Panc1 (cell line): ENCODE data around the gene FAM53B. TPM values are rescaled to one million over a fixed set of nuclear protein-coding genes. Genes with fewer than 3 reads are reported as not detected.

Source experiments
- ATAC-seq: fragments of 200-7000 bp; cut with Tn5 transposase; 2 replicates; pipeline ENCODE4 v1.9.1; 2020; ENCODE audit warnings: mild to moderate bottlenecking, moderate library complexity
- BruUV-seq: library from RNA; stranded (reverse); fragments of 400-500 nt; replicated peaks from 2 replicates; lab custom pipeline; 2021; lab: Mats Ljungman, UMichigan
- CTCF ChIA-PET: fragments of 300-600 bp; sonication (Branson Sonifier 250); formaldehyde crosslinking; loops from one replicate; lab custom pipeline; 2022; ENCODE audit warnings: antibody characterized with exemption; lab: Charles Lee
- POLR2A ChIA-PET: fragments of 300-600 bp; sonication (Branson Sonifier 250); formaldehyde crosslinking; loops from one replicate; lab custom pipeline; 2022; ENCODE audit warnings: antibody characterized with exemption; lab: Charles Lee
- DNase-seq: peaks from one replicate; pipeline ENCODE4 v3.0.0-alpha.2; 2010; ENCODE audit warnings: low read depth, low spot score
- H3K27ac ChIP-seq: 2 replicates; pipeline ENCODE4 v1.5.1; 2011; ENCODE audit warnings: mild to moderate bottlenecking, low read length, inconsistent platforms
- H3K27me3 ChIP-seq: fragments of 200-500 bp; sonication (Bioruptor generic); 2 replicates; pipeline ENCODE4 v1.6.0; 2014; ENCODE audit warnings: low read length, inconsistent platforms; ENCODE audit not compliant: control insufficient read depth, insufficient read depth
- H3K36me3 ChIP-seq: fragments of 200-500 bp; sonication (Bioruptor generic); 2 replicates; pipeline ENCODE4 v1.5.1; 2014; ENCODE audit warnings: inconsistent platforms, mild to moderate bottlenecking, low read length, moderate library complexity; ENCODE audit not compliant: control insufficient read depth, insufficient read depth
- H3K4me1 ChIP-seq: 2 replicates; pipeline ENCODE4 v1.5.1; 2011; ENCODE audit warnings: inconsistent platforms, mild to moderate bottlenecking, low read length, moderate library complexity; ENCODE audit not compliant: control insufficient read depth, insufficient read depth
- H3K4me3 ChIP-seq, 2 experiments: 2 replicates each; pipeline ENCODE4 v1.5.1; 2011 to 2012; ENCODE audit warnings: low read depth in 2 of 2, low read length in 2 of 2, mild to moderate bottlenecking in 2 of 2, inconsistent platforms in 1 of 2, moderate library complexity in 1 of 2
- H3K9me3 ChIP-seq: fragments of 200-500 bp; sonication (Bioruptor generic); 2 replicates; pipeline ENCODE4 v1.5.1; 2014; ENCODE audit warnings: low read depth, mild to moderate bottlenecking, inconsistent platforms, low read length, moderate library complexity; ENCODE audit not compliant: control insufficient read depth, insufficient read depth
- POLR2AphosphoS5 ChIP-seq: IDR thresholded peaks from 2 replicates; pipeline ENCODE4 v1.6.1; 2012; ENCODE audit warnings: mild to moderate bottlenecking, low read depth, low read length, moderate library complexity
- SIN3A ChIP-seq: IDR thresholded peaks from 2 replicates; pipeline ENCODE4 v1.6.1; 2012; ENCODE audit warnings: low read depth, mild to moderate bottlenecking, low read length, moderate library complexity, borderline replicate concordance; ENCODE audit not compliant: insufficient read depth
- TCF7L2 ChIP-seq: IDR thresholded peaks from 2 replicates; pipeline ENCODE4 v1.6.1; 2011; ENCODE audit warnings: mild to moderate bottlenecking, low read depth, low read length, inconsistent platforms
- in situ Hi-C: cut with HindIII; loops from 2 replicates; pipeline ENCODE4 v1.10.0; 2016; ENCODE audit warnings: low sequenced_read_pairs, low pct_unique_long_range_greater_than_20kb
- intact Hi-C: fragments of 100-400 bp; cut with micrococcal nuclease; formaldehyde crosslinking; loops from one replicate; pipeline ENCODE4 v1.10.0; 2022; ENCODE audit not compliant: unreplicated experiment
- total RNA-seq: library from RNA; stranded (reverse); gene quantifications from one replicate; pipeline ENCODE4 v1.2.1, GENCODE V29; 2021; ENCODE audit not compliant: unreplicated experiment
- TF ChIP-seq, protein P1 (sequence below), 2 experiments: IDR thresholded peaks; 2 replicates each; pipeline ENCODE4 v1.6.1; 2011 to 2012; ENCODE audit warnings: low read depth in 2 of 2, control low read depth in 1 of 2, low read length in 1 of 2, mild to moderate bottlenecking in 1 of 2, moderate library complexity in 1 of 2; ENCODE audit not compliant: insufficient read depth in 1 of 2
- TF ChIP-seq, protein P2 (sequence below): fragments of 450-650 bp; IDR thresholded peaks from 2 replicates; pipeline ENCODE4 v1.5.1; 2017; ENCODE audit warnings: mild to moderate bottlenecking

FAM53B gene
- total RNA-seq, 1 experiment from 2014 or later, result 42.5 TPM

DNA sequence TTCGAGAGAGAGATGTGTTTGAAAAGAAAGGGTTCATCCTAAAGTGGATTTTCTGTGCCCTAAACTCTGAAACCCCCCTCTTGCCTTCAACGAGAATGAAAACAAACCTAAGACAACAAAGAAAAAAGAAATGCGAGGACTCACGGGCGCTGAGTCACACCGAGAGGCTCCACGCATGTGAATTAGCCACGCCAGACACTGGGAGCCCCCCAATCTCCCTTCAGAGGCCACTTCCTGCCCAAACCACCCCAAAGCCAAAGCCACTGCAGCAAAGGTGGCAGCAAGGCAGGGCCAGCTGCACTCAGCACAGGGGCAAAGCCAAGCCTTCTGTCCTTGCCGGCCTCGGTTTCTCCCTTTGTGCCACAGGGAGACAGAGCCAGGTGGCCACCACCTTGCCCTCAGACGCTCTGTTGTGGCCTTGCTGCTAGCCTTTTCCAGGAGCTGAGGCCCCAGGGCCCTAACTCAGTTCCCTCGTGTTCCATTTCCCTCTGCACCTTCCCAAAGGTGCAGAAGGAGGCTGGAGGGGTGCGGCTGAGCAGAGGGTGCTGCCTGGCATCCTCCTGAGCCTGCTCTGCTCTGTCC lies 93.3 kb downstream of the FAM53B start:
- no TSS peak for BruUV-seq
- Histone ChIP-seq H3K9me3 (no peaks in the 10 kb centered on the region), H3K4me3 (no peak overlapping the region), H3K36me3 (no peaks in the 10 kb centered on the region), H3K4me1 (peaks cover 12% of the 10 kb centered on the region), H3K27me3 (no peaks in the 10 kb centered on the region), H3K27ac (no peak overlapping the region)
- ChIA-PET POLR2A (interaction anchor here (0.5 kb wide), 1 partner anchor 106 kb away, joined by 4 read pairs; no protein-coding TSS in a partner anchor), CTCF (no interaction called here)
- no peak for ATAC-seq
- DNase-seq, result no peak
- intact Hi-C loops, result no loop called here
- TF ChIP-seq, protein P1, sequence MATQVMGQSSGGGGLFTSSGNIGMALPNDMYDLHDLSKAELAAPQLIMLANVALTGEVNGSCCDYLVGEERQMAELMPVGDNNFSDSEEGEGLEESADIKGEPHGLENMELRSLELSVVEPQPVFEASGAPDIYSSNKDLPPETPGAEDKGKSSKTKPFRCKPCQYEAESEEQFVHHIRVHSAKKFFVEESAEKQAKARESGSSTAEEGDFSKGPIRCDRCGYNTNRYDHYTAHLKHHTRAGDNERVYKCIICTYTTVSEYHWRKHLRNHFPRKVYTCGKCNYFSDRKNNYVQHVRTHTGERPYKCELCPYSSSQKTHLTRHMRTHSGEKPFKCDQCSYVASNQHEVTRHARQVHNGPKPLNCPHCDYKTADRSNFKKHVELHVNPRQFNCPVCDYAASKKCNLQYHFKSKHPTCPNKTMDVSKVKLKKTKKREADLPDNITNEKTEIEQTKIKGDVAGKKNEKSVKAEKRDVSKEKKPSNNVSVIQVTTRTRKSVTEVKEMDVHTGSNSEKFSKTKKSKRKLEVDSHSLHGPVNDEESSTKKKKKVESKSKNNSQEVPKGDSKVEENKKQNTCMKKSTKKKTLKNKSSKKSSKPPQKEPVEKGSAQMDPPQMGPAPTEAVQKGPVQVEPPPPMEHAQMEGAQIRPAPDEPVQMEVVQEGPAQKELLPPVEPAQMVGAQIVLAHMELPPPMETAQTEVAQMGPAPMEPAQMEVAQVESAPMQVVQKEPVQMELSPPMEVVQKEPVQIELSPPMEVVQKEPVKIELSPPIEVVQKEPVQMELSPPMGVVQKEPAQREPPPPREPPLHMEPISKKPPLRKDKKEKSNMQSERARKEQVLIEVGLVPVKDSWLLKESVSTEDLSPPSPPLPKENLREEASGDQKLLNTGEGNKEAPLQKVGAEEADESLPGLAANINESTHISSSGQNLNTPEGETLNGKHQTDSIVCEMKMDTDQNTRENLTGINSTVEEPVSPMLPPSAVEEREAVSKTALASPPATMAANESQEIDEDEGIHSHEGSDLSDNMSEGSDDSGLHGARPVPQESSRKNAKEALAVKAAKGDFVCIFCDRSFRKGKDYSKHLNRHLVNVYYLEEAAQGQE (IDR thresholded peaks at IDR 0.05; ENCODE audit: insufficient read depth in 1 of 2, low read depth in 2 of 2, low read length in 1 of 2), result no peak
- TF ChIP-seq, protein P2, sequence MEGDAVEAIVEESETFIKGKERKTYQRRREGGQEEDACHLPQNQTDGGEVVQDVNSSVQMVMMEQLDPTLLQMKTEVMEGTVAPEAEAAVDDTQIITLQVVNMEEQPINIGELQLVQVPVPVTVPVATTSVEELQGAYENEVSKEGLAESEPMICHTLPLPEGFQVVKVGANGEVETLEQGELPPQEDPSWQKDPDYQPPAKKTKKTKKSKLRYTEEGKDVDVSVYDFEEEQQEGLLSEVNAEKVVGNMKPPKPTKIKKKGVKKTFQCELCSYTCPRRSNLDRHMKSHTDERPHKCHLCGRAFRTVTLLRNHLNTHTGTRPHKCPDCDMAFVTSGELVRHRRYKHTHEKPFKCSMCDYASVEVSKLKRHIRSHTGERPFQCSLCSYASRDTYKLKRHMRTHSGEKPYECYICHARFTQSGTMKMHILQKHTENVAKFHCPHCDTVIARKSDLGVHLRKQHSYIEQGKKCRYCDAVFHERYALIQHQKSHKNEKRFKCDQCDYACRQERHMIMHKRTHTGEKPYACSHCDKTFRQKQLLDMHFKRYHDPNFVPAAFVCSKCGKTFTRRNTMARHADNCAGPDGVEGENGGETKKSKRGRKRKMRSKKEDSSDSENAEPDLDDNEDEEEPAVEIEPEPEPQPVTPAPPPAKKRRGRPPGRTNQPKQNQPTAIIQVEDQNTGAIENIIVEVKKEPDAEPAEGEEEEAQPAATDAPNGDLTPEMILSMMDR, result no peak
- TF ChIP-seq SIN3A, result no peak
- TF ChIP-seq POLR2AphosphoS5, result no peak
- no peak for TF ChIP-seq TCF7L2
- in situ Hi-C loops, result no loop called here

DNA sequence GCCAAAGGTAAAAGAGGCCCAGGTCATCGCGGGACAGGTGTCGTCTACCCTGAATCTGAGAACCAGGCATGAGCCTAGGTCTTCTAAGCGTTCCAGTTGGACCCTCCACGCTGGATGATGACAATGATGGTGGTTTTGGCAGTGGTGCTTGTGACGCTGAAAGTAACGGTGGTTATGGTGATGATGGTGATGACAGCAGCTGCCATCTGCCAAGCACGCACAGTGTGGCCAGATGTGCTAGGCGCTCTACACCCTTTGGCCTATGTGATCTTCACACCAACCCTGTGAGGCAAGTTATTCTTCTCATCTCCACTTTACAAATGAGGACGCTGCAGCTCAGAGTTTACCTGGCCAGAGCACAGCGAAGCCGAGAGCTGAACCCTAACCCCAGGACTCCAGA lies 93.9 kb downstream of the FAM53B start:
- BruUV-seq, result no TSS peak
- DNase-seq, result no peak
- POLR2A ChIA-PET, result no interaction called here
- no peaks in the 10 kb centered on the region for H3K9me3 ChIP-seq
- intact Hi-C loops, result no loop called here
- in situ Hi-C loops, result no loop called here
- ATAC-seq, result no peak
- peaks cover 12% of the 10 kb centered on the region for H3K4me1 ChIP-seq
- no peaks in the 10 kb centered on the region for H3K27me3 ChIP-seq
- no peak overlapping the region for H3K27ac ChIP-seq
- H3K4me3 ChIP-seq, result no peak overlapping the region
- no peak for TF ChIP-seq POLR2AphosphoS5
- TF ChIP-seq, protein P2, result no peak
- TF ChIP-seq, protein P1 (IDR thresholded peaks at IDR 0.05; ENCODE audit: insufficient read depth in 1 of 2, low read depth in 2 of 2, low read length in 1 of 2), result no peak
- no peak for TF ChIP-seq SIN3A
- no peak for TF ChIP-seq TCF7L2
- CTCF ChIA-PET, result no interaction called here
- H3K36me3 ChIP-seq, result no peaks in the 10 kb centered on the region
